Muscle of leg (tissue), 11 donors: ENCODE results near the gene PTPRG. TPM values are rescaled to one million over a fixed set of nuclear protein-coding genes. Genes with fewer than 3 reads are reported as not detected.

Source experiments
- DNase-seq: peaks from one replicate; pipeline ENCODE4 v3.0.0; 2013
- H3K27ac ChIP-seq: one replicate; pipeline ENCODE4 v1.5.1; 2013; ENCODE audit warnings: mild to moderate bottlenecking, low read length, control low read depth
- H3K27me3 ChIP-seq: one replicate; pipeline ENCODE4 v1.6.1; 2013; ENCODE audit warnings: low read length; ENCODE audit not compliant: control insufficient read depth, insufficient read depth
- H3K36me3 ChIP-seq: one replicate; pipeline ENCODE4 v1.6.1; 2013; ENCODE audit warnings: low read length; ENCODE audit not compliant: control insufficient read depth, insufficient read depth
- H3K4me1 ChIP-seq: one replicate; pipeline ENCODE4 v1.6.1; 2013; ENCODE audit warnings: low read length; ENCODE audit not compliant: control insufficient read depth, insufficient read depth
- H3K4me3 ChIP-seq: one replicate; pipeline ENCODE4 v1.5.1; 2013; ENCODE audit warnings: low read length, control low read depth
- H3K9me3 ChIP-seq: replicated peaks from 2 replicates; pipeline ENCODE4 v1.6.1; 2013; ENCODE audit warnings: low read depth, low read length; ENCODE audit not compliant: control insufficient read depth
- WGBS: methylation state at CpG from one replicate; pipeline ENCODE4 v1.1.5; 2013; ENCODE audit warnings: missing lambda C conversion rate; ENCODE audit not compliant: insufficient coverage; 5-methylcytosine and 5-hydroxymethylcytosine counted together
- polyA plus RNA-seq, 8 donors: library from polyadenylated mRNA; unstranded; fragments of 120-200 nt; gene quantifications; one replicate each; pipeline versions ENCODE4 v1.2.1 to v1.2.3, GENCODE V29; 2013; ENCODE audit warnings: inconsistent platforms in 1 of 8, low replicate concordance in 1 of 8; ENCODE audit not compliant: insufficient read length in 8 of 8, insufficient read depth in 1 of 8
- total RNA-seq: library from RNA; stranded (reverse); fragments of 120-200 nt; gene quantifications from one replicate; pipeline ENCODE4 v1.2.4, GENCODE V29; 2013

PTPRG gene
- total and polyA plus RNA-seq, 9 donors, result 15.7 to 45.7 (median 30.8) TPM

GRCh38 chr3:61665121-61665520, 103.8 kb downstream of the PTPRG start:
- WGBS, result no CpG with 5 or more reads among the region's 3 CpGs
- H3K27me3 ChIP-seq, result no peaks in the 10 kb centered on the region

GRCh38 chr3:61665987-61666386, 104.6 kb downstream of the PTPRG start:
- Histone ChIP-seq H3K4me3 (no peak overlapping the region), H3K36me3 (no peaks in the 10 kb centered on the region), H3K27ac (peak overlapping the region; percentile 79), H3K27me3 (no peaks in the 10 kb centered on the region), H3K9me3 (peaks cover 2% of the 10 kb centered on the region), H3K4me1 (peaks cover 33% of the 10 kb centered on the region)
- peak; percentile 57 for DNase-seq
- WGBS, result 20% methylated on average over 1 of the region's 5 CpGs

More at GRCh38 chr3:61665121-61665520, 103.8 kb downstream of the PTPRG start:
- Histone ChIP-seq H3K4me1 (peaks cover 33% of the 10 kb centered on the region), H3K27ac (no peak overlapping the region), H3K4me3 (no peak overlapping the region), H3K36me3 (no peaks in the 10 kb centered on the region), H3K9me3 (peaks cover 2% of the 10 kb centered on the region)
- no peak for DNase-seq

GRCh38 chr3:61666615-61667330, 105.4 kb downstream of the PTPRG start:
- Histone ChIP-seq H3K36me3 (no peaks in the 10 kb centered on the region), H3K4me3 (no peak overlapping the region), H3K27ac (peak overlapping the region; percentile 79), H3K27me3 (no peaks in the 10 kb centered on the region), H3K4me1 (peaks cover 33% of the 10 kb centered on the region), H3K9me3 (peaks cover 2% of the 10 kb centered on the region)
- DNase-seq, result peak; percentile 92
- no CpG with 5 or more reads among the region's 6 CpGs for WGBS

- H3K27ac ChIP-seq, result peak overlapping the region; percentile 79
- 60% methylated on average over 1 of the region's 6 CpGs for WGBS
- peak; percentile 77 for DNase-seq
- H3K4me3 ChIP-seq, result no peak overlapping the region
- no peaks in the 10 kb centered on the region for H3K27me3 ChIP-seq
- H3K4me1 ChIP-seq, result peaks cover 33% of the 10 kb centered on the region
- no peaks in the 10 kb centered on the region for H3K9me3 ChIP-seq
- no peaks in the 10 kb centered on the region for H3K36me3 ChIP-seq
Observed at GRCh38 chr3:61667383-61667782, 106.0 kb downstream of the PTPRG start.

DNA sequence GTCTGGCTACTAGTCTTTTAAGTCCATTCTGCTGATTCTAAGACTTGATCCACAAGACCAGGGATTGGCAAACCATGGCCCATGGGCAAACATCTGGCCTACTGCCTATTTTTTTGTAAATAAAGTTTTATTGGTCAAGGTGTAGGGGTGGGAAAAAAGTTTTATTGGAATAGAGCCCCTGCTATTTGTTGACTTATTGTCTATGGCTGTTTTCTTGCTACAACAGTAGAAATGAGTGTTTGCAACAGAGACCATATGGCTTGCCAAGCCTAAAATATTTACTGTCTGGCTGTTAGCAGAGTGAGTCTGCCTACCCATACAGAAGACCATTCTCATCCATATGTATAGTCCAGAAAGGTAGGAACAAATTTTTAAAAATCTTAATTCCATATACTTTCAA, 106.4 kb downstream of the PTPRG start:
- H3K4me3 ChIP-seq, result no peak overlapping the region
- peak overlapping the region; percentile 79 for H3K27ac ChIP-seq
- no peaks in the 10 kb centered on the region for H3K36me3 ChIP-seq
- peaks cover 1% of the 10 kb centered on the region for H3K9me3 ChIP-seq
- peaks cover 34% of the 10 kb centered on the region for H3K4me1 ChIP-seq
- DNase-seq, result no peak
- H3K27me3 ChIP-seq, result no peaks in the 10 kb centered on the region

GRCh38 chr3:61668317-61668864, 107.0 kb downstream of the PTPRG start:
- Histone ChIP-seq H3K27me3 (no peaks in the 10 kb centered on the region), H3K36me3 (no peaks in the 10 kb centered on the region), H3K4me1 (peaks cover 36% of the 10 kb centered on the region), H3K27ac (no peak overlapping the region), H3K9me3 (peaks cover 2% of the 10 kb centered on the region), H3K4me3 (no peak overlapping the region)
- WGBS, result 56% methylated on average over 3 of the region's 5 CpGs
- no peak for DNase-seq

GRCh38 chr3:61669203-61669602, 107.8 kb downstream of the PTPRG start:
- 88% methylated on average over 1 of the region's 3 CpGs for WGBS
- no peaks in the 10 kb centered on the region for H3K27me3 ChIP-seq
- H3K9me3 ChIP-seq, result peaks cover 2% of the 10 kb centered on the region
- no peak overlapping the region for H3K4me3 ChIP-seq
- H3K4me1 ChIP-seq, result peaks cover 30% of the 10 kb centered on the region
- H3K27ac ChIP-seq, result no peak overlapping the region
- DNase-seq, result no peak
- no peaks in the 10 kb centered on the region for H3K36me3 ChIP-seq

- WGBS, result 89% methylated on average over 2 of the region's 6 CpGs
- Histone ChIP-seq H3K27me3 (no peaks in the 10 kb centered on the region), H3K4me3 (no peak overlapping the region), H3K27ac (no peak overlapping the region), H3K4me1 (peaks cover 26% of the 10 kb centered on the region), H3K9me3 (peaks cover 2% of the 10 kb centered on the region), H3K36me3 (no peaks in the 10 kb centered on the region)
- peak; percentile 47 for DNase-seq
Observed at GRCh38 chr3:61669668-61670299, 108.4 kb downstream of the PTPRG start.

DNA sequence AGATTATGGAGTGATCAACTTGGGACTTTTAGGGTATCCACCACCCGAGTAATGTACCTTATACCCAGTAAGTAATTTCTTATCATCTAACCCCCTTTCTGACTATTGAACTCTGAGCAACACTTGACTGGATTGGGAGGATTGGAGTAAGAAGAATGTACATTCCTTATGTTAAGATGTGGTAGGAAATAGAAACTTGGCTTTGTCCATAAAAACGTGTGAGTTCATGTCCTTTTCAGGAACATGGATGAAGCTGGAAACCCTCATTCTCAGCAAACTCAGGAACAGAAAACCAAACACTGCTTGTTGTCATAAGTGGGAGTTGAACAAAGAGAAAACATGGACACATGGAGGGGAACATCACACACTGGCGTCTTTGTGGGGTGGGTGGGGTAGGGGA, 112.3 kb downstream of the PTPRG start:
- Histone ChIP-seq H3K27ac (peak overlapping the region; percentile 48), H3K4me1 (peaks cover 12% of the 10 kb centered on the region), H3K27me3 (no peaks in the 10 kb centered on the region), H3K9me3 (peaks cover 2% of the 10 kb centered on the region), H3K36me3 (no peaks in the 10 kb centered on the region), H3K4me3 (no peak overlapping the region)
- no CpG with 5 or more reads among the region's 3 CpGs for WGBS
- peak; percentile 84 for DNase-seq

DNA sequence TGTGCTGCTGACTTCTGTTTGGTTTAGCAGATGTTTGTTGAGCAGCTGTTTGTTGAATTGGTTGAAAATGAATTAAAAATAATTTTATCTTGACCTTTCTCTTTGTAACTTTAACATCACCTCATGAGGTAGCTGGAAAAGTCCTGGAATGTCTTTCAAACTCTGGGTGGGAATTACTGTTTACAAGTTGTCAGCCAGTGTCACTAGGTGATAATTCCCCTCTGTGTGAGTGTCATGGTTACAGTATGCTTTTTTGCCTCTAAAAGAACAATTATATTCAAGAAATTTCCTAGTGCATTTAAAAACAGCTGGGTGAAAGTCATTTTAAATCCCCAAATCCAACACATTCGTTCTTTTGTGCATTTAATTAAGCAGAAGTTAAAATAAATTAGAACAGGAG, 113.2 kb downstream of the PTPRG start:
- no peaks in the 10 kb centered on the region for H3K36me3 ChIP-seq
- WGBS, result no CpG with 5 or more reads among the region's 1 CpG
- no peak overlapping the region for H3K4me3 ChIP-seq
- no peaks in the 10 kb centered on the region for H3K27me3 ChIP-seq
- peak; percentile 81 for DNase-seq
- peaks cover 2% of the 10 kb centered on the region for H3K9me3 ChIP-seq
- peaks cover 8% of the 10 kb centered on the region for H3K4me1 ChIP-seq
- H3K27ac ChIP-seq, result peak overlapping the region; percentile 67
